Prostate gland (tissue), 2 donors: ENCODE data around the gene ATP10D.
"Not testable (repeated sequence)": the region's sequence is repeated elsewhere in the genome, so short reads cannot be mapped to it uniquely, and the experiment has no call there.

ENCODE experiments used
- CTCF ChIP-seq, 4 experiments: fragments of 200-600 bp in 2 of 4; fragments of 450-650 bp in 2 of 4; sonication (generic) in 2 of 4; IDR thresholded peaks; 1 replicate in 3 of 4; 2 replicates in 1 of 4; pipeline ENCODE4 v1.5.1; 2016 to 2019; ENCODE audit warnings: antibody characterized with exemption in 4 of 4, mild to moderate bottlenecking in 2 of 4, moderate library complexity in 2 of 4
- POLR2A ChIP-seq: fragments of 450-650 bp; IDR thresholded peaks from one replicate; pipeline ENCODE4 v1.6.1; 2016; ENCODE audit warnings: antibody characterized with exemption, mild to moderate bottlenecking
- POLR2AphosphoS5 ChIP-seq: sonication (generic); formaldehyde crosslinking; IDR thresholded peaks from one replicate; pipeline ENCODE4 v1.6.1; 2017; ENCODE audit warnings: antibody characterized with exemption

- not testable (repeated sequence) for TF ChIP-seq CTCF (IDR thresholded peaks at IDR 0.05); POLR2AphosphoS5; POLR2A
These were observed 57.6 kb downstream of the ATP10D start for GRCh38 chr4:47542640-47543039.
